ENCODE data around the gene TMEM62.
"Not testable (repeated sequence)": the region's sequence is repeated elsewhere in the genome, so short reads cannot be mapped to it uniquely, and the experiment has no call there.

The TMEM62 gene

DNA sequence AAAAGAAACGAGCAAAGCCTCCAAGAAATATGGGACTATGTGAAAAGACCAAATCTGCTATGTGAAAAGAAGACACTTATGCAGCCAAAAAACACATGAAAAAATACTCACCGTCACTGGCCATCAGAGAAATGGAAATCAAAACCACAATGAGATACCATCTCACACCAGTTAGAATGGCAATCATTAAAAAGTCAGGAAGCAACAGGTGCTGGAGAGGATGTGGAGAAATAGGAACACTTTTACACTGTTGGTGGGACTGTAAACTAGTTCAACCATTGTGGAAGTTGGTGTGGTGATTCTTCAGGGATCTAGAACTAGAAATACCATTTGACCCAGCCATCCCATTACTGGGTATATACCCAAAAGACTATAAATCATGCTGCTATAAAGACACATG lies 43.8 kb downstream of the TMEM62 start:
- not testable (repeated sequence) for DNase-seq (ENCODE audit: low spot score)

DNA sequence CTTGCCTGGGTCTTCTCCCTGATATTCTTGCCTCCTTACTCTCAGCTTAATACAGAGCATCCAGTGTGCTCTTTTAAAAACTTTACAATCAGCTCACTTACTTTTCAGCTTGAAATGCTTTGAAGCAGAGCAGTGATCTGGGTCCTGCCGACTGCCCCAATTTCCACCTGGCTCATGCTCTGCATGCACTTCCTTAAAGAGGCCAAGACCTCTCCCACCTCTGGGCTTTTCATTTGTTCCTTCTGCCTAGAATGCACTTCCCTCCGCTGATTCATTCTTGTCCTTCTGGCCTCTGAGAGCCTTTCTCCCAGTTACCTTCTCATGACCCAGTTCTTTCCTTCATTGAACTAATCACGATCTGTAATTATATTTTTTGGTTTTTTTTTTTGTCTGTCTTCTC lies 49.9 kb downstream of the TMEM62 start:
- no peak for DNase-seq (ENCODE audit: low spot score)

DNA sequence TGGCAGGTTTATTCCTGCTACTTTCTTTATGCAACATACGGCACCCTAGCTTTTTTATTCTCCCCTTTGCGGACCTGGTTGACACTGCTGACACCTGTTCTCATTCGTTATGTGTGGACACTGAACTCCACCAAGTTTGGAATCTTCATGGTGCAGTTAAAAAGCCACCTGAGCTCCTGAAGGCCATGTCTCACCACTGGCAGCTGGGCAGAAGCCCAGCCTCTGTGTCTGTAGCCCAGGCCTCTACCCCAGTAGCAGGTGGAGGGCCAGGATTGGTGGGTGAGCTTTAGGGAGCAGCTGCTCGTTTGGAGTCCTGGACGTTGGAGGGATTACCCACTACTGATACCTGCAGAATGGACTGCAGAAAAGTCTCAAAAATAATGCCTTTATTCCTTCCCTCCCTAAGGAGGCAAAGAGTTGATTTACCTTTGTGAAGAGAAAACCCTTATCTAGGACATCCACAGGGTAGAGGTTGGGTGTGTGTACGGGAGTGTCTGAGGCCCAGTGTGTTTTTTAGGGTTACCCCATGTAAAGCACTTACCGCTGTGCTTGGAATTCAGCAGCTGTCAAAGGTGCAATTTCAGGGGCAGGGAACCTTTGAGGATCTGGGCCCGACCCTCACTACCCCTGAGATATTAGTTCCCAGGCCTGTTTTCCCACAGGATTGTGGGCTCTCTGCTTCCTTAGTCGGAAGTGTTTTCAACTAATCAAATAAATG lies 51.2 kb downstream of the TMEM62 start:
- no peak for DNase-seq (ENCODE audit: low spot score)

DNA sequence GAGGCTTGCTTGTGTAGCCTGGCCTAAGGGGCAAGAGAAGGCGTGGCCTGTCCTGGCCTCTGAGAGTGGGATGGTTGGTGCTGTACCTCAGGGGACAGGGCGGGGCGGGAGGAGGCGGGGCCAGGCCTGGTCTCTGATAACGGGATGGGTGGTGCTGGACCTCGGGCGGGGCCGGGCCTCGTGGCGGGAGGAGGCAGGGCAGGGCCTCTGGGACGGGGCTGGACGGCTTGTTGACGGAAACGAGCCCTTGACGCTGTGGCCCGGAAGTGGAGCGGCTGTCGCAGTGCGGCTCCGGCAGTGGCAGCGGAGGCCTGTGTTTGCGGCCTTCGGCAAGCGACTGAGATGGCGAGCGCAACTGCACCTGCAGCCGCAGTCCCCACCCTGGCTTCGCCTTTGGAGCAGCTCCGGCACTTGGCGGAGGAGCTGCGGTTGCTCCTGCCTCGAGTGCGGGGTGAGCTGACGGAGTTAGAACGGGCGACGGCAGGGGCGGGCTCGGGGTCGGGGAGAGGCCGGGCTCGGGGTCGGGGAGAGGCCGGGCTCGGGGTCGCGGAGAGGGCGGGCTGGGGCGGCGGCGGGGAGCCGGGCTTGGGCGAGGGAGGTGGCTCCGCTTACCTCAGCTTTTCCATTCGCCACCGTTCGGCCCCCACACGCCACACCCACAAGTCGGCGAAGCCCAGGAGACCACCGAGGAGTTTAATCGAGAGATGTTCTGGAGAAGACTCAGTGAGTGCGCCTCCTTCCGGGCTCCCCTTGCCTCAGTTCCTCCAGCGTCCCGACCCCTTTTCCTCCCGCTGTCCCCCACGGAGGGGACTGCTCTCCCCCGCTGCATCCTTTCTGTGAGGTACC lies 52.0 kb downstream of the TMEM62 start, which contains the start of gene CCNDBP1:
Gene CCNDBP1 (plus strand): TSS at position 247 of the 846 bp plus-strand sequence. CDS start 96 bp downstream, at position 343.
- DNase-seq (ENCODE audit: low spot score), result peak; percentile 93

DNA sequence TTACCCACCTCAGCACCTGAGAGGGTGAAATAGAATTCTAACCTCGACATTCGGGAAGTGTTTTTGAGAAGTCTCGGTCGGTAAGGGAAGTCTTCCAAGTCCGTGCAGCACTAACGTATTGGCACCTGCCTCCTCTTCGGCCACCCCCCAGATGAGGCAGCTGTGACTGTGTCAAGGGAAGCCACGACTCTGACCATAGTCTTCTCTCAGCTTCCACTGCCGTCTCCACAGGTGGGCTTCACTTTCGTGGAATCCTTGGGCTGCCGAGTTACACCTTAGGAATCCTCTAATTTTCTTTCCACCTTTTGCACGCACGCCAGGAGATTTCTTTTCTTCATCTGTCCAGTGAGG lies 52.6 kb downstream of the TMEM62 start:
- DNase-seq (ENCODE audit: low spot score), result no peak

DNA sequence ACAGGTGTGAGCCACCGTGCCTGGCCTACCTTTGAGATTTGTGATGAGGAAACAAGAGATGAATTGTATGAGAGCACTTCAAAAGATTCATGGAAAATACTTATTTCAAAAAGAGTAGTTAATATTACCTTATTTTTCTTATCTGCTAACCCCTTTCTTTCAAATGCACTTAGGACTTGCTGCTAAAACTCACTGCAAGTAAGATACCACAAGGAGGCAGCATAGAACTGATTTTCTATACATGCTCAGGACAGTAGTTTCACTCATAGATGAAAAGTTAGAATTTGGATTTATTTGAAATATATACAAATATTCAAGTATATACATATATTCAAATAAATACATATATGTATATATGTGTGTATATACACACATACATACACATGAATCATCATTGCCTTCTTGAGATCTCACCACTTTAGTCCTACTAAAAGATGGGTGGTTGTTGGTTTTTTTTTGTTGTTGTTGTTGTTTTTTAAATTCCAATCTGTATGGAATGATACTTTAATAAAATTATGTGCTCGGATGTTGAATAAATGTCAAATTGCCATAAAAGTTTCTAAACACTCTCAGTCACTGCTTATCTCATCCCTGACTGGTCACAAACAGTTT lies 54.3 kb downstream of the TMEM62 start:
- DNase-seq (ENCODE audit: low spot score), result peak; percentile 59

DNA sequence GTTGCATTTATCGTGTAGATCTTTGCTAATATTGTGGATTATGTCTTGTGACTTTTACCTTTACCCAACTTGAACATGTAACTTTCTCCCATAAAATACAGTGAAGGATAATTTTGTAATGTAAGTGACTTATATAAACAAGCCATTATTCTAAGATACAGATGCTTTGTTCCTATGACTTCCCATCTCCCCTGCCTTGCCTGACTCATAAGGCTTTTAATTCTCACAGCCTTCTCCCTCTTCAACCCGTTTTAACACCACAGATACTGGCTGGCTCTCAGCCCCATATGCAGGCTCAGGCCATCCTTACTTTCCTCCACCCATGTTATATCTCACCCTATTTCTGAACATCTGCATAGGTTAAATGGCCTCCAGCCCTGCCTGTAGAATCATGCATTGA lies 55.9 kb downstream of the TMEM62 start:
- DNase-seq (ENCODE audit: low spot score), result no peak

DNA sequence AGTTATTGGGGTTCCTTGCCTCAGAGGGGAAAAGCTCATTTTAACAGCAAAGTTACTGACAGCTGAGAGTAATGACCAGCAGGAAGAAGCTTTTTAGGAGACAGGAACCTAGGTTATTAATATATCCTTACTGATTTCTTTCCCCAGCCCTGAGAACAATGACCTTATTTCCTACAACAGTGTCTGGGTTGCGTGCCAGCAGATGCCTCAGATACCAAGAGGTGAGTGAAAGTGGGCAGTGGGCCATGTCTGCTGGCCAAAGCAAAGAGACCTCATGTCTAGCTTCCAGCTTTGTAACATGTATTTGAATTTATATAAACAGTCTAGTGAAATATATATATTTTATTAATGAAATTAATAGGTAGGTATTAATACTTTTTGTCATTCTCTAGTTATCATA lies 56.8 kb downstream of the TMEM62 start:
- DNase-seq (ENCODE audit: low spot score), result no peak

DNA sequence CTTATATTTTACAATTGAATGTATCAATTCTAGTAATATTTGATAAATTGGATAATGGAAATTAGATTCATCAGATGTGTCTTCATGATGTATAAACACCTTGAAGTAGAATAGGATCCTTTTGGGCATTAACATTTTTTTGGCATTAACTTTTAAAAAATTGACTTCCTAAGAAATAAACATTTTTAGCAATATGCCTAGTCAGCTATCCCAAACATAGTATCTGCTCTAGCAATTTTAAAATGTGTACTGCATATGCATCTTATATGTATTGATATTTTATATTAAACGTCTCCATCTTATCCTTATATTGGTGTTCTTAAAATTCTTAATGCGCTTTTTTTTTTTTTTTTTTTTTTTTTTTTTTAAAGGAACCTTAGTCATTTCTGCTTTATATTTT lies 60.3 kb downstream of the TMEM62 start:
- DNase-seq (ENCODE audit: low spot score), result no peak

DNA sequence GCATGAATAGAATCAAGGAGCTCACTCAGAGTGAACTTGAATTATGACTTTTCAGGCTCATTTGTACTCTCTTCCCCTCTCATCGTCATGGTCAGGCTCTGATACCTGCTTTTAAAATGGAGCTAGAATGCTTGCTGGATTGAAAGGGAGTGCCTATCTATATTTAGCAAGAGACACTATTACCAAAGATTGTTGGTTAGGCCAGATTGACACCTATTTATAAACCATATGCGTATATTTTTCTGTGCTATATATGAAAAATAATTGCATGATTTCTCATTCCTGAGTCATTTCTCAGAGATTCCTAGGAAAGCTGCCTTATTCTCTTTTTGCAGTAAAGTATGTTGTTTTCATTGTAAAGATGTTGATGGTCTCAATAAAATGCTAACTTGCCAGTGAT lies 61.4 kb downstream of the TMEM62 start:
- DNase-seq (ENCODE audit: low spot score), result no peak

DNA sequence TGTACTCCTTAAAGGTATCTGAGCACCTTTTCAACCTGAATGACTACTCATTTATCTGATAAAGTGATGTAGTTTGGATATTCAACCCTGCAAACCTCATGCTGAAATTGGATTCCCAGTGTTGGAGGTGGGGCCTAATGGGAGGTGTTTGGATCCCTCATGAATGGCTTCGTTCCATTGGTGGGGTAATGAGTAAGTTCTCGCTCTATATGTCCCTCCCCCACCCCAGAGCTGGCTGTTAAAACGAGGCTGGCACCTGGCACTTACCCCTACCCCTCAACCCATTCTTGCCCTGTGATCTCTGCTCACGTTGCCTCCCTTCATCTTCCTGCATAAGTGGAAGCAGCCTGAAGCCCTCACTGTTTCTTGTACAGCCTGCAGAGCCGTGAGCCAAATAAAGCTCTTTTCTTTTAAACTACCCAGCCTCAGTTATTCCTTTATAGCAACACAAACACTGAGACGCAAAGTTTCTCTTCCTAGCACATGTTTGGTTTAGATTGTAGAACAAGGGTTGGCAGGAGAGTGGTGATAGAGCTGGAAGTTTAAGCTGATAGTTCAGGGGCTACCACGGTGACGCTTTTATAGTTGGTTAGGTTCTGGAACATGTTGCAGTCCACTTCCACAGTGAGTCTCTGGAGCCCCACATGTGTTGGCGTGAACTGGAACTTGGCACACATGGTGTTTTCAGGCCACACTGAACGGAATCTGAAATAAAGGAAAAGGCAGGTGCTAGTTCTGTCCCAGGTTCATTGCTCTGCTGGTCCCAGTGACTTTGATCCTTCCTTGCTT lies 63.6 kb downstream of the TMEM62 start:
- DNase-seq (ENCODE audit: low spot score), result no peak

DNA sequence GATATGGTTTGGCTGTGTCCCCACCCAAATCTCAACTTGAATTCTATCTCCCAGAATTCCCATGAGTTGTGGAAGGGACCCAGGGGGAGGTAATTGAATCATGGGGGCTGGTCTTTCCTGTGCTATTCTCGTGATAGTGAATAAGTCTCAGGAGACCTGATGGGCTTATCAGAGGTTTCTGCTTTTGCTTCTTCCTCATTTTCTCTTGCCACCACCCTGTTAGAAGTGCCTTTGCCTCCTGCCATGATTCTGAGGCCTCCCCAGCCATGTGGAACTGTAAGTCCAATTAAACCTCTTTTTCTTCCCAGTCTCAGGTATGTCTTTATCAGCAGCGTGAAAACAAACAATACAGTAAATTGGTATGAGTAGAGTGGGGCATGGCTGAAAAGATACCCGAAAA lies 64.4 kb downstream of the TMEM62 start:
- DNase-seq (ENCODE audit: low spot score), result not testable (repeated sequence)

DNA sequence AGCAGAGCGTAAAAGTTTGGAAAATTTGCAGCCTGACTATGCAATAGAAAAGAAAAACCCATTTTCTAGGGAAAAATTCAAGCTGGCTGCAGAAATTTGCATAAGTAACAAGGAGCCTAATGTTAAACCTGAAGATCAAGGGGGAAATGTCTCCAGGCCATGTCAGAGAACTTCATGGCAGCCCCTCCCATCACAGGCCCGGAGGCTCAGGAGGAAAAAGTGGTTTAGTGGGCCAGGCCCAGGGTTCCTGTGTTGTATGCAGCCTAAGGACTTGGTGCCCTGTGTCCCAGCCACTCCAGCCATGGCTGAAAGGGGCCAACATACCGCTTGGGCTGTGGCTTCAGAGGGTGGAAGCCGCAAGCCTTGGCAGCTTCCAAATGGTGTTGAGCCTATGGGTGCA lies 65.2 kb downstream of the TMEM62 start:
- not testable (repeated sequence) for DNase-seq (ENCODE audit: low spot score)

DNA sequence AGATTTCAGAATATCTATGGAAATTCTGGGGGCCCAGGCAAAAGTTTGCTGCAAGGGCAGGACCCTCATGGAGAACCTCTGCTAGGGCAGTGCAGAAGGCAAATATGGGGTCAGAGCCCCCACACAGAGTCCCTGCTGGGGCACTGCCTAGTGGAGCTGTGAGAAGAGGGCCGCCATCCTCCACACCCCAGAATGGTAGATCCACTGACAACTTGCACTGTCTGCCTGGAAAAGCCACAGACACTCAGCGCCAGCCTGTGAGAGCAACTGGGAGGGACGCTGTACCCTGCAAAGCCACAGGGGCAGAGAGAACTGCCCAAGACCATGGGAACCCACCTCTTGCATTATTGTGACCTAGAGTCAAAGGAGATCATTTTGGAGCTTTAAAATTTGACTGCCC lies 65.6 kb downstream of the TMEM62 start:
- no peak for DNase-seq (ENCODE audit: low spot score)

DNA sequence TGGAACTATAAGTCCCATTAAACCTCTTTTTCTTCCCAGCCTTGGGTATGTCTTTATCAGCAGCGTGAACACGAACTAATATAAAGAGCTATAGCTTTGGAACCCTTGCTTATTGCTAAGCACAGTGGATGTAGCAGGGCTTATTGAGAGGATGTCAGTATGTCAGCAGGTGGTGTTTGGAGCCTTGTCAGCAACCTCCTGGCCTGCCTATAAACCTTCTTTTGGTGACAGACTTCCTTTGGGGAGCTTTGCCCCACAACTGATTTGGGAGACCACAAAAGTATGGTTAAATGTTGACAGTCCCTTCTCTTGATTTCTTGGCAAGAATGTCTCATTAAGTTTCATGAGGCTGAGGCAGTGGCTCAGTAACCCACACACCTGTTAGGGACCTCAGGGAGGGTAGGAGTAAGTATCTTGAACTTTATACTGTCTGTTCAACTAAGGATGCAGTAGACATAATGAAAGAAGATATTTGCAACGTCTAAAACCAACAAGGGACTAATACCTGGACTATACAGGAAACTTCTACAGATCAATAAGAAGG lies 66.6 kb downstream of the TMEM62 start:
- no peak for DNase-seq (ENCODE audit: low spot score)

DNA sequence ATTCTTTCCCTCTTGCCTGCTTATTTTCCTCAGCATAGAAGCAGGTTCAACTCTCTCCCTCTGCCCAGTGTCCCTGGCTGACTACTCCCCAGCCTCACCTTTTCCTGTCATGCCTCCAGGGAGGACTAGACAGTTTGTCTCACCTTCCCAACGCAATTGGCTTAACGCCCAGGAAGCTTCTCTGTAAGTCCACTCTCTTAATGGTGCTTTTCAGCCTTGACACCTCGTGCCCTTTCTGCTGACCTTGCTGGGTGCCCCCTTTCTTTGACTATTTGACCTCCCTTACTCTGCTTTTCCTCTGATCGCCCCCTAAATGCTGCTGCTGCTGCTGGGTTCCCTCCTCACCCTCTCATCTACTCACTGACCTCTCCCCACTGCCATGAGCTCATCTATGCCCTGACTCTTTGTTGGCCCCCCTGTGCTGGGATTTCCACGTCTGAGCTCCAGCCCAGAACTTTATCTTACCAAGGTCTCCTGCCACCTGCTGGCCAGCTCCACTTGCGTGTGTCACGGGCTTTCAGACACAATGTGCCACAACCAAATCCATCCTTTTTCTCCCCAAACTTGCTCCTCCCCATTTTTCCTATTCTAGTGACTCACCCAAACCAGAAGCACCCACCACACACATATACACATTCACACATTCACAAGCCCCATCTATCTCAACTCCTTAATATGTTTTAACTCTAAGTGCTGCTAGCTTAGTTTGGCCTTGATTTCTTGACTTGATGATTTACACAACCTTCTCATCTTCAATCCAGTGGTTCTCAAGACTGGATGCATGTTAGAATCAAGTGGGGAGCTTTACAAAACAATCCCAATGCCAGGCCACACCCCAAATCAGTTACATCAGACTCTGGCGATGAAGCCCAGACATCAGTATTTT lies 70.9 kb downstream of the TMEM62 start:
- no peak for DNase-seq (ENCODE audit: low spot score)

DNA sequence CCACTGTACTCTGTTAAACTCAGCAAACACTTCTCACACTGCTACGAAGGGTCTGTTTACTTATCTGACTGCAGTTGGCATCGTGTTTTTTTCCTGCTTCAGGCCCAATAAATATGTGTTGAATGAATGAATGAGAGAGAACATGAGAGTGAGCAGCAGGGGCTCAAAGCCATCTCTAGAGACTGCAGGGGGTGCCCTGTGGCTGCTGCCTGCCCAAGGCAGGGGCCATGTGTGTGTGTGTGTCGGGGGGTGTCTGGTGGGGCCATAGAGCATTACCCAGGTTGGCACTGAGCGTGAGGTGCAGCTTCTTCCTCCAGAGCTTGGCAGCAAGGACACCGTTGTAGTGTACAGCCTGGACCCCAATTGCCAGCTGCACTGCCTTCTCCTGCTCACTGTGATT lies 72.7 kb downstream of the TMEM62 start:
- DNase-seq (ENCODE audit: low spot score), result no peak

DNA sequence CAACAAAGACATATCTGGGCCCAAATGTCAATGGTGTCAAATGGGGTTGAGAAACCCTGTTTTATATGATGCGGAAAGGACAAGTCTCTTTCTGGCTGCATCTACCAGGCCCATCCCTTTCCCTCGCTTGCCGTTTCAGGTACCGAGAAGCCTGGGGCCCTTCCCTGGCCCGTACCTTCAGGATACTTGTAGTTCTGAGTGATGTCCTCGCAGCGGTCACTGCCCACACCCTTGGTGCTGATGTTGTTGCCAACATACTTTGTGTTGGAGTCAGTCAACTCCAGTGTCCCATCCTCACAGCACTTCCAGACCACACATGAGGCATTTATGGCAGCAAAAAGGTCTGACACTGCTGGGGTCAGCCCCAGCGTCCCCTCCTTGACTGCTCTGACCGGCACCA lies 73.6 kb downstream of the TMEM62 start:
- DNase-seq (ENCODE audit: low spot score), result no peak

DNA sequence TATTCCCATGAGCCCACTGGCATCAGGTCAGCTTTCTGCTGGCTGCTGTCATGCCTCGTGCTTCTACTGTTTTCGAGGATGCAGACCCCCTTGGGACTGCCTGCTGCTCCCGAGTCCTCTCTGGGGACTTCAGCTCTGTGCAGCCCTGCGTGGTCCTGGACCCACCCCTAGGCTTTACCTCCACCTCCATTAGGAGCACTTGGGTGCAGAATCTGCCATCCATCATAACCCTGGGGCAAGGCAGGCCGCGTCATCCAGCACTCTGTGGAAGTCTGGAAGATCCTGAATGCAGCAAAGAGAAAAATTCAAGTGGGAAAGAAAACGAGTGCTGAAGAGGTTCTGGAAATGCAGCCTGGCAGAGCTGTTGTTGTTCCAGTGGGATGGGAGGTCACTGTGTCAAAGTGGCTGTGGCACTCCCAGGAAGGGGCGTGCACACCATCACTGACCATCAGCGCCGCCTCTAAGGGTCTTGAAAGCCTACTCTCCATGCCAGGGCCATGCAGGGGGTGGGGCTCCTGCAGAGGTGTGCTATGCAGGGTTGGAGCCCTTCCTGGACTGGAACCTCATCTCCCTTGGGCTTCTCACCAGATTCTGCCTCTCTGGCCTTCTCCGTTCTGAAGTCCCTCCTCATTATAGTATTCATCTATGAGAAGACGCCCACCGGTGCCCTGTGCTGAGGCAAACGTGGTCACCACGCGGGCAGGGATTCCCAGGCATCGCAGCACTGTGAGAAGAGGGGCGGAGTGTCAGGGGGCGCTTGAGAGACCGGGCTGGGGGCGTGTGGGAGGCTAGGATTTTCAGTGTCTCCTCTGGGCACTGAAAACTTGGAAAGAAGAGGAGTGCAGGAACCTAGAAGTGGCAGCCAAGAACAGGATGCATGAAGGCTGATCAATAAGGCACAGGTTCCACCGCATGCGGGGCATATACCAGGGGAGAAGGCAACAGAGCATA lies 74.9 kb downstream of the TMEM62 start:
- DNase-seq (ENCODE audit: low spot score), result no peak
